GM19023 (cell line): ENCODE results near the gene STK4.
"Not testable (repeated sequence)": the region's sequence is repeated elsewhere in the genome, so short reads cannot be mapped to it uniquely, and the experiment has no call there.

ENCODE experiments used
- ATAC-seq: cut with Tn5 transposase; IDR thresholded peaks from one replicate; pipeline ENCODE4 v1.9.1; 2021; ENCODE audit warnings: mild to moderate bottlenecking, moderate library complexity; ENCODE audit not compliant: unreplicated experiment

STK4 gene

GRCh38 chr20:45021631-45022030, 55.3 kb downstream of the STK4 start:
- no peak for ATAC-seq

GRCh38 chr20:45023140-45023539, 56.8 kb downstream of the STK4 start:
- not testable (repeated sequence) for ATAC-seq

- ATAC-seq, result no peak
Measured at GRCh38 chr20:45028424-45029136, 62.3 kb downstream of the STK4 start.

GRCh38 chr20:45029884-45030283, 63.6 kb downstream of the STK4 start:
- ATAC-seq, result no peak

GRCh38 chr20:45032276-45032675, 66.0 kb downstream of the STK4 start:
- no peak for ATAC-seq

GRCh38 chr20:45032781-45033180, 66.5 kb downstream of the STK4 start:
- no peak for ATAC-seq

- ATAC-seq, result no peak
Measured at GRCh38 chr20:45034436-45034835, 68.1 kb downstream of the STK4 start.

- ATAC-seq, result no peak
Measured at GRCh38 chr20:45036044-45036755, 69.9 kb downstream of the STK4 start.

GRCh38 chr20:45037050-45037449, 70.7 kb downstream of the STK4 start:
- no peak for ATAC-seq

- no peak for ATAC-seq
Measured at GRCh38 chr20:45037635-45038034, 71.3 kb downstream of the STK4 start.

GRCh38 chr20:45038745-45039474, 72.6 kb downstream of the STK4 start:
- ATAC-seq, result no peak

- ATAC-seq, result no peak
Measured at GRCh38 chr20:45039475-45039820, 73.1 kb downstream of the STK4 start.

- ATAC-seq, result no peak
Measured at GRCh38 chr20:45041464-45042337, 75.4 kb downstream of the STK4 start.

- ATAC-seq, result no peak
Measured at GRCh38 chr20:45042978-45043377, 76.7 kb downstream of the STK4 start.

GRCh38 chr20:45044084-45044573, 77.8 kb downstream of the STK4 start:
- no peak for ATAC-seq

- no peak for ATAC-seq
Measured at GRCh38 chr20:45044601-45045000, 78.3 kb downstream of the STK4 start.

- ATAC-seq, result no peak
Measured at GRCh38 chr20:45047581-45048119, 81.3 kb downstream of the STK4 start.

- ATAC-seq, result no peak
Measured at GRCh38 chr20:45049438-45049837, 83.1 kb downstream of the STK4 start.

- no peak for ATAC-seq
Measured at GRCh38 chr20:45049904-45050471, 83.7 kb downstream of the STK4 start.
